Sigmoid colon (tissue), 4 donors: ENCODE results near the gene DENND1C.

Source experiments
- CTCF ChIP-seq, 4 experiments: fragments of 450-650 bp in 3 of 4; fragments of 200-600 bp in 1 of 4; IDR thresholded peaks; one replicate each; pipeline ENCODE4 v1.5.1; 2016 to 2019; ENCODE audit warnings: antibody characterized with exemption in 4 of 4, mild to moderate bottlenecking in 3 of 4, moderate library complexity in 2 of 4
- POLR2AphosphoS5 ChIP-seq, 4 donors: sonication (generic); formaldehyde crosslinking; IDR thresholded peaks; one replicate each; pipeline ENCODE4 v1.6.1; 2017; ENCODE audit warnings: antibody characterized with exemption in 4 of 4

GRCh38 chr19:6480848-6481415, 655 bp downstream of the DENND1C start:
- TF ChIP-seq POLR2AphosphoS5 (IDR thresholded peaks at IDR 0.05) (no peak), CTCF (IDR thresholded peaks at IDR 0.05) (no peak)
